HepG2 (cell line): Measurements from ENCODE around the gene USP34. TPM values are rescaled to one million over a fixed set of nuclear protein-coding genes. Genes with fewer than 3 reads are reported as not detected.

Experiments
- ARID5B ChIP-seq: IDR thresholded peaks from 2 replicates; pipeline ENCODE4 v1.4.0; 2020; ENCODE audit warnings: mild to moderate bottlenecking, missing genetic modification reagents
- CREB1 ChIP-seq, 2 experiments: fragments of 450-650 bp in 1 of 2; IDR thresholded peaks; 2 replicates each; pipeline ENCODE4 v1.6.1; 2016 to 2017; ENCODE audit warnings: control low read depth in 1 of 2, mild to moderate bottlenecking in 1 of 2, missing compliant biosample characterization in 1 of 2, missing genetic modification characterization in 1 of 2
- FOXA3 ChIP-seq: IDR thresholded peaks from 2 replicates; pipeline ENCODE4 v1.6.1; 2016; ENCODE audit warnings: missing genetic modification reagents, missing compliant biosample characterization
- POGZ ChIP-seq: sonication (generic); formaldehyde crosslinking; IDR thresholded peaks from 2 replicates; pipeline ENCODE4 v1.4.0; 2020; ENCODE audit warnings: mild to moderate bottlenecking, missing genetic modification reagents
- PPARG ChIP-seq: conservative IDR thresholded peaks from 2 replicates; pipeline ENCODE4 v1.6.1; 2016; ENCODE audit warnings: missing biosample characterization, missing genetic modification reagents
- PRPF4 ChIP-seq: fragments of 200-400 bp; formaldehyde crosslinking; IDR thresholded peaks from 2 replicates; pipeline ENCODE4 v1.6.1; 2016; ENCODE audit warnings: low read length, low read depth; ENCODE audit not compliant: poor library complexity, severe bottlenecking
- RBM22 ChIP-seq: fragments of 200-400 bp; formaldehyde crosslinking; optimal IDR thresholded peaks from 2 replicates; pipeline ENCODE3; 2017; ENCODE audit warnings: mild to moderate bottlenecking, low read length, moderate library complexity
- RXRB ChIP-seq: IDR thresholded peaks from 2 replicates; pipeline ENCODE4 v1.6.1; 2016; ENCODE audit warnings: borderline replicate concordance, missing genetic modification reagents, missing compliant biosample characterization
- ZFAT ChIP-seq: sonication (generic); formaldehyde crosslinking; conservative IDR thresholded peaks from 2 replicates; pipeline ENCODE4 v1.8.1; 2023; ENCODE audit warnings: missing genetic modification reagents, inconsistent platforms
- ZNF460 ChIP-seq: sonication (generic); formaldehyde crosslinking; IDR thresholded peaks from 2 replicates; pipeline ENCODE4 v1.5.1; 2020; ENCODE audit warnings: missing genetic modification reagents, mild to moderate bottlenecking, borderline replicate concordance
- polyA plus RNA-seq, 8 experiments: library from polyadenylated mRNA; depleted of rRNA in 3 of 8; stranded (reverse) in 7 of 8; unstranded in 1 of 8; fragments of >200 nt; fragmentation: Illumina TruSeq in 4 of 8; extraction: Trizol in 4 of 8; gene quantifications; 2 replicates each; pipeline versions ENCODE4 v1.2.1 to v1.2.3, GENCODE V29; 2011 to 2016; ENCODE audit warnings: low read depth in 4 of 8, missing spikeins in 1 of 8, mixed read lengths in 1 of 8; ENCODE audit not compliant: insufficient read depth in 1 of 8
- total RNA-seq, 5 experiments: library from RNA; depleted of rRNA; stranded (reverse); fragments of >200 nt; fragmentation: Illumina TruSeq; extraction: Trizol; gene quantifications; 2 replicates each; pipeline ENCODE4 v1.2.3, GENCODE V29; 2016; ENCODE audit warnings: low read depth in 1 of 5

The USP34 gene
- total and polyA plus RNA-seq, 2 of the 13 experiments (the other 11 are each of a cell fraction or from before 2014, with no cell fraction given), result 99.2 to 100 TPM

DNA sequence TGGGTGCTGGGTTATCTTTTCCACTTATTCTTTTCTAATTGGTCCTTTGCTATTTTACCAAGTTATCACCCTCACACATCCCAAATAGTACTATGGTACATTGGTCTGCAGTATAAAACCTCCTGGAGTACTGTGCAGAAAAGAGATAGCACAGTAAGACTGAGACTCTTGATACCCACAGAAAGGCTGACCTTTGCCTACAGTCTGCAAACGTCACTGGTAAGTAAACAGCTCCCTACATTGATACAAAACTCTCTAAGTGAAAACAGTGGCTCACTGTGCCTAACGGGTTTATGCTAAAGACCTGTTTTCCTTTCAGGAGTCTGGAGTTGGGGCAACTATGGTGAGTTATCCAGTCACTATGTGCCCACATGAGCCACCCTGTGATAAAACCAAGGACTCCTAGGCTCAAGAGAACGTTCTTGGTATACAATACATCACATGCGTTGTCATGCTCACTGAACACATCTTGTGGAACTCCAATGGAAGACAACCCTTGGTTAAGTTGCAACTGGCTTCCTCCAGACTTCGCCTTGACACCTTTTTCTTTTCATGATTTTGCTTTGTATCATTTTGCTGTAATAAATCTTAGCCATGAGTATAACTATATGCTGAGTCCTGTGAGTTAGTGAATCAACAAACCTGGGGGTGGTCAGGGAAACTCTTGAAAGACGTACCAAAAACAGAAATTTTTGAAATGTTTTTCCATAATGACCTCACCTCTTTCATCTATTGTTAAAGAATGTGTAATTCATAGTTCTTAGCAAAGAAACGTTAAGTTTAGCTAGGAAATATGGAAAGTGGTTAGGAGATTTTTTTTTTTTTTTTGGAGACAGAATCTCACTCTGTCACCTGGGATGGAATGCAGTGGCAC lies 204.0 kb downstream of the USP34 start (continued):
- 0 out of 2 replicates have a peak, but pooled peaks have one; percentile 7 for TF ChIP-seq ARID5B (CRISPR knock-in tag)
- TF ChIP-seq RXRB (CRISPR knock-in tag), result 0 out of 2 replicates have a peak, but pooled peaks have one; percentile 25
- no peak for TF ChIP-seq PRPF4
- no peak for TF ChIP-seq ZNF460 (CRISPR knock-in tag)
- TF ChIP-seq ZFAT (CRISPR knock-in tag), result no peak
- peak; percentile 84 for TF ChIP-seq FOXA3 (CRISPR knock-in tag)
- TF ChIP-seq POGZ (CRISPR knock-in tag), result 0 out of 2 replicates have a peak, but pooled peaks have one; percentile 28
- peak; percentile 84 for TF ChIP-seq PPARG (CRISPR knock-in tag)
- TF ChIP-seq RBM22, result peak; percentile 92
- peak; percentile 60 for TF ChIP-seq CREB1 (IDR thresholded peaks at IDR 0.05)
- peak; percentile 84 for TF ChIP-seq CREB1 (CRISPR knock-in tag; IDR thresholded peaks at IDR 0.05)
